Inflammatory macrophage (primary cell): ENCODE measurements around the gene LAG3.
"Not testable (repeated sequence)": the region's sequence is repeated elsewhere in the genome, so short reads cannot be mapped to it uniquely, and the experiment has no call there.

Experiments
- DNase-seq, 2 donors: peaks; one replicate each; pipeline ENCODE4 v3.0.0-alpha.2; 2020 to 2022
- total RNA-seq, 18 experiments: gene quantifications; one replicate each; lab custom pipeline; 2026; ENCODE audit warnings: mixed read lengths in 6 of 18, inconsistent platforms in 2 of 18; lab: John Stamatoyannopoulos, UW

LAG3 gene
- 0 to 0.57 (median 0.06) reads per million in 18 experiments for total RNA-seq

DNA sequence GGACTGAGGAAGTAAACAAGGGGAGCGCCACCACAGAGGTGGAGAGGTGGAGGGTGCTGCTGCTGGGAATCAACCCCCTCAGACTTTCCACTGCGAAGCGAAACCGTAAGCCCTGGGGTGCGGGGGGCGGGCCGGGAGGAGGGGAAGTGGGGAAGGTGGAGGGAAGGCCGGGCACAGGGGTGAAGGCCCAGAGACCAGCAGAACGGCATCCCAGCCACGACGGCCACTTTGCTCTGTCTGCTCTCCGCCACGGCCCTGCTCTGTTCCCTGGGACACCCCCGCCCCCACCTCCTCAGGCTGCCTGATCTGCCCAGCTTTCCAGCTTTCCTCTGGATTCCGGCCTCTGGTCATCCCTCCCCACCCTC lies at the start of gene LAG3:
TSS of gene LAG3 (plus strand) at position 190 of the 365 bp plus-strand sequence. CDS start 333 bp downstream, outside the sequence.
- DNase-seq: no peak

DNA sequence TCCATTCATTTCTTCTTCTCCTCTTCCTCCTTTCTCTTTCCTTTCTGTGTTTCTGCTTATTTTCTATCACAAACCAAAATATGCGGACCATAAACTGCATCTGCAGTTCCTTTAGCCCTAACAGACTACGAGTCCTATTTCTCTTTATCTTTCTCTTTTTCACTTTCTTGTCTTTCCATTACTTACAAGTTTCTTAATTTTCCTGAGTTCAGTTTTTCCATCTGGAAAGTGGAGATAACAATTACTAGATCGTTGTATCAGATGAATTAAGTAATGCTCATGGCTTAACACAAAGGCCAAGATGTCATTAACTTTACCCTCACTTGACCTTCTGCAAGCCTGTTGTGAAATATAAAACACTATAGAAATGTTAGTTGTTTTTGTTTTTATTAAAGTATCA lies 49.5 kb upstream of the LAG3 start:
- peak in 1 of 2 donors; percentile 16 for DNase-seq

DNA sequence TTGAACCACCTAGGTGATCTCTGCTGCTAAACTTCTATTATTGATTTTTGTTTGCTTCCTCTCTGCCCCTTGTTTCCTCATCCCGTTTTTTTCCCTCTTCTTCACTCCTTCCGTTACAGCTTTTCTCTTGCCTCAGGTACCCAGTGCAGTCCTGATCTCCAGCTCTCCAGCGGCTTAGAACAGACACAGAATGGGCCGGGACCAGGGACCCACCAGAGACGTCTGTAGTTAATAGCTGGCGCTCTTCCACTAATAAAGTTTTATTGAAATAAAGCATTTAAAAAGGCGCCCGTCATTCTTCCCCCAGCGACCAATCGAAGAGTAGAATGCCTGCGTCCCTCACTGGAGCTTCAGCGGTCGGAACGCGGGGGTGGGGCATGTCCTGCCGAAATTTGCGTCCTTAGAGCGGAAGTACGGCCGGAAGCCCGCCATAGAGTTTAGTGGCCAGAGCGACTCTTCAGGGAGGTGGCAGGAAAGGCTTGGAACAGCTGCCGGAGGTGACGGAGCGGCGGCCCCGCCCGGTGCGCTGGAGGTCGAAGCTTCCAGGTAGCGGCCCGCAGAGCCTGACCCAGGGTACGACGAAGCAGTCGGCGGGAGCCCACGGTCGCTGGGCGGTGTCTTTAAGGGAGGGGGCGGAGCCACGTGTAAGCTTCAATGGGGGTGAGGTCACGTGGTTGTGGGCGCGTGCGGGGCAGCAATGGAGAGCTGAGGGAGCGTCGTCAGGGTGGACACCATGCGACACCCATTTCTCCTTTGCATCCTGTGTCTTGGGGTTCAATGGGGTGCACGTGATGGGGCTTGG lies 48.5 kb upstream of the LAG3 start, which contains the start of gene COPS7A:
TSS of gene COPS7A (plus strand) at position 440 of the 802 bp plus-strand sequence. CDS start 611 bp downstream, outside the sequence.
- peak; percentile 99 to 100 for DNase-seq

DNA sequence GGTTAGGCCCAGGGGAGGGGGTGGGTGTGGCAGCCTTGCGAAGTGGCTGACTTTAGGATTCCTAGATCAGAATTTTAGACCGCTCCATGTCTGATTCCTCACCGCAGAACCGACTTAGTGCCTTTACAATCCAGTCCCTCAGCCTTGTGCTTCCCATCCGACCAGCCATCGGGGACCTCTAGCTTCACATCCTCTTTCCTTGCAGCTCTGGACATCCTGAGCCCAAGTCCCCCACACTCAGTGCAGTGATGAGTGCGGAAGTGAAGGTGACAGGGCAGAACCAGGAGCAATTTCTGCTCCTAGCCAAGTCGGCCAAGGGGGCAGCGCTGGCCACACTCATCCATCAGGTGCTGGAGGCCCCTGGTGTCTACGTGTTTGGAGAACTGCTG lies 47.9 kb upstream of the LAG3 start:
- DNase-seq: peak; percentile 60 to 66

DNA sequence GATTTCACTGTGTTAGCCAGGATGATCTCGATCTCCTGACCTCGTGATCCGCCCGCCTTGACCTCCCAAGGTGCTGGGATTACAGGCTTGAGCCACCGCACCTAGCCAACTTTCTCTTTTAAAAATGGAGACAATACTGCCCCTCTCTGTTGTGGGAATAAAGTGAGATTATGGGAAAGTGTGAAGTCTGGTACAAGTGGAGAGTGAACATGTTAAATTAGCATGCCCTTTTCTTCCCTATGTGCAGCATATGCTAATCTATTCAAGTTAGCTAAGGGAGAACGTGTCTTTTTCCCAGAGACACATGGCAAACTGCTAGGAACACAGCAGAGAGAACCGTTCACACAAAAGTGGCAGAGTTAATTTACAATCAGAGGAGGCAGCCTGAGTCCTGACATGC lies 47.0 kb upstream of the LAG3 start:
- no peak for DNase-seq

DNA sequence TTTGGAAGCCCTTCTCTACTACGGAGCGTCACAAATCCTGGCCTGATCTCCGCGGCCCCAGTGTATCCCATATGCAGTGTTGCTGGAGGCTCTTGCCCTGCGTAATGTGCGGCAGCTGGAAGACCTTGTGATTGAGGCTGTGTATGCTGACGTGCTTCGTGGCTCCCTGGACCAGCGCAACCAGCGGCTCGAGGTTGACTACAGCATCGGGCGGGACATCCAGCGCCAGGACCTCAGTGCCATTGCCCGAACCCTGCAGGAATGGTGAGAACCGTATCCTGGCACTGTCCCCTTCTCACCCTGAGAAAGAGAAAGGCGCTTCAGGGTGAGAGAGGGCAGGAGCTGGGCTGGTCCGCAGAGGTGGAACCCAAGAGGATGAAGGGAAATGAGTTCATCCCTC lies 43.1 kb upstream of the LAG3 start:
- DNase-seq: no peak

DNA sequence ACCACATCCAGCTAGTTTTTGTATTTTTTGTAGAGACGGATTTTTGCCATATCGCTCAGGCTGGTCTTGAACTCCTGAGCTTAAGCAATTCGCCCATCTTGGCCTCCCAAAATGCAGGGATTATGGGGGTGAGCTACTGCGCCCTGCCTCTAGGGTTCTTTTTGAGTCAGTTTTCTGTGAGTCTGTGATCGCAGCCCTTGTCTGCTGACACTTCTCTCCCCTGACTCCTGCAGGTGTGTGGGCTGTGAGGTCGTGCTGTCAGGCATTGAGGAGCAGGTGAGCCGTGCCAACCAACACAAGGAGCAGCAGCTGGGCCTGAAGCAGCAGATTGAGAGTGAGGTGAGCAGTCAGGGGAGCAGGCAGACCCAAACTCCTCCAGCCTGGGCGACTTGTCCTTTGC lies 42.2 kb upstream of the LAG3 start:
- DNase-seq: no peak

DNA sequence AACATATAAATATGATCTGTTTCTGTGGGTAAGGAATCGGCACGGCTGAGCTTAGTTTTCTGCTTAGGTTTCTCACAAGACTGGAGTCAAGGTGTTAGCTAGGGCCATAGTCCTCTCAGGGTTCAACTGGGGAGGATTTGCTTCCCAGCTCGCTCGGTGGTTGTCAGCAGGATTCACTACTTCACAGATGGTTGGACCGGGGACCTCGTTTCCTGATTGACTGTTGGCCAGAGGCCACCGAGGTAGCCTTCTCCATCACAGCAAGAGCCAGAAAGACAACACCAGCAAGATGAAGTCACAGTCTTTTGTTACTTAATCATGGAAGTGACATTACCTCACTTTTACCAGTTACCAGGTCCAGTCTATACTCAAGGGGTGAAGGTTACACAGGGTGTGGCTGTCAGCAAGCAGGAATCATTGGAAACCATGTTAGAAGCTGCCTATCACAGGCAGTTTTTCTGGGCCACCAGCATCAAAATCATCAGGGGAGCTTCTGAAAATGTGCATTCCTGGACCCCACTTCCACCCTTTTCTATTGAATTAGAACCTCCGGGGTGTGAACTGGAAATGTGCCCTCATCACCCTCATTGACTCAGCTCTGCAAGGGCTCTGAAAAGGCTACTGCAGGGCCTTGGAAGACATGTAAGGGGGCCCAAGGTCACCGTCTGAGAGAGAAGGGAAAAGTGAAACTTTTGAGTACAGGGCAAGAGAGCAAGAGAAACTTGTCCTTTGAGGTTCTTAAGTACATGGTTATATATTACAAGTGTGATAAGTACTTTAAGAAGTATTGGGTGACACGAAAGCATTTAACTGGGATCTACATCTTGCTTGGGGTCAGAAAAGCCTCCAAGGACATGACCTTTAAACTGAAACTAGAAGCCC lies 37.6 kb upstream of the LAG3 start:
- DNase-seq: no peak

DNA sequence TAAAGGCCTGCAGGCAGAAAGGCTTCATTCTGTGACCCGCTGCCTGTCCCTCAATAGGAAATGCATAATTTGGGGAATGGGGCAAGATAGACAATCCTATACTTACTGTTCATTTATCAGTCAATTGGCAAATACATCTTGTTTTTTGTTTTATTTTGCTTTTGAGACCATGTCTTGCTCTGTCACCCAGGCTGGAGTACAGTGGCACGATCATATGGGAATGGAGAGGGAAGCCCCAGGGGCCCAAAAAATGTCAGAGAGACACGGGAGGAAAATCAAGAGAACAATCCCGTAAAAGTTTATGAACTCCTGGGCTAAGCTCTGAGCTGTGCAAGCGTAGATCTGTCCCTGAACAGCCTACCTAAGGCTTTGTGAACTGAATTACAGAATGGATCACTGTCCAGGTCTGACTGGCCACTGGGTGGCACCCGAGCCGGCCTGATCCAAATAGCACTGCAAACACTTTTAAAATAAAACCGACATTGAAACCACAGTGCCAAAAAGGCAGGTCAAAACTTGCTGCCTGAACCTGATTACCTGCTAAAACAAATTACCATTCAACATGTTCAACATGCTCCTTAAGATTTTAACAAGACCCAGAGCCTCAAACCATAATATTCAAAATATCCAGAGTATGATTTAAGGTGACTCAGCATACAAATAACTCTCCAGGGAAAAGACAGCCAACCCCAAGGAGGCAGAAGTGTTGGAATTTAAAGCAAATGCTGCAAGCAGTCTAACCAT lies 36.7 kb upstream of the LAG3 start:
- peak; percentile 35 to 70 for DNase-seq

DNA sequence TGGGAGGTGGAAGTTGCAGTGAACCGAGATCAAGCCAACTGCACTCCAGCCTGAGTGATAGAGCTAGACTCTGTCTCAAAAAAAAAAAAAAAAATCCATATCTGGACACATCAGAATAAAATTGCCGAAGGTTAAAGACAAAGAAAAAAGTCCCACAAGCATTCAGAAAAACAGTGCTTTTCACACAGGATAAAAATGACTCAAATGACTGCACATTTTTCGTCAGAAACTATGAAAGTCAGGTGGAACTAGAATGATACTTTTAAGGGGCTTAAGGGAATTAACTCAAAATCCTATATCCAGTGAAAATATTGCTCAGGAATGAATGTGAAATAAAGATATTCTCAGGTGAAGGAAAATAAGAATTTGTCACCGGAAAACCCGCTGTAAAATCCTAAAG lies 35.6 kb upstream of the LAG3 start:
- no peak for DNase-seq

DNA sequence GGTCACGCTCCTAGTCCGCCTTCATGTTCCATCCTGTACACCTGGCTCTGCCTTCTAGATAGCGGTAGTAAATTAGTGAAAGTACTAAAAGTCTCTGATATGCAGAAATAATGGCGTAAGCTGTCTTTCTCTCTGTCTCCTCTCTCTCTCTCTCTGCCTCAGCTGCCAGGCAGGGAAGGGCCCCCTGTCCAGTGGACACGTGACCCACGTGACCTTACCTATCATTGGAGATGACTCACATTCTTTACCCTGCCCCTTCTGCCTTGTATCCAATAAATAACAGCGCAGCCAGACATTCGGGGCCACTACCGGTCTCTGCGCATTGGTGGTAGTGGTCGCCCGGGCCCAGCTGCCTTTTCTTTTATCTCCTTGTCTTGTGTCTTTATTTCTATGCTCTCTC lies 30.2 kb upstream of the LAG3 start:
- DNase-seq: not testable (repeated sequence)

DNA sequence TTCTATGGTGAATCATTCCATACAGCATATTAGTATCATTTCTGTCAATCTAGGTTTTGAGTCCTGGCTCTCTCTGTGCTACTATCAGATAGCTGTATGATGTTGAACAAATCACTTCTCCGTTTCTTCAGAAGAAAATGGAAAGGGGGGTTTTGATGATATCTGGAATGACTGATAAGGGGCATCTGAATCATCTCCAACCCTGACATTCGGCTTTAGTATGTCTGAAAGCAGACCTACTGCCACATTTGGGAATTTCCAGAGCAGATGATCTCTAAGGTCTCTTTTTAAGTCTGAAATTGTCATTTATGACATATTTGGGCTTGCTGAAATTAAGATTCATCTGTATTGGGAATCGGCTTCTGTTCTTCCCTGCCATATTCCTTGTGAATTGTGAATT lies 29.5 kb upstream of the LAG3 start:
- DNase-seq: no peak

DNA sequence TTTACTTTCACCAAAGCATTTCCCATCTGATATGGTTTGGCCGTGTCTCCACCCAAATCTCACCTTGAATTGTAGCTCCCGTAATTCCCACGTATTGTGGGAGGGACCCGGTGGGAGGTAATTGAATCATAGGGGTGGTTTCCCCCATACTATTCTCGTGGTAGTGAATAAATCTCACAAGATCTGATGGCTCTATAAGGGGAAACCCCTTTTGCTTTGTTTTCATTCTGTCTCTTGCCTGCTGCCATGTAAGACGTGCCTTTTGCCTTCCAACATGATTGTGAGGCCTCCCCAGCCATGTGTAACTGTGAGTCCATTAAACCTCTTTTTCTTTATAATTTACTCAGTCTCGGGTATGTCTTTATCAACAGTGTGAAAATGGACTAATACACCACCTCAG lies 29.0 kb upstream of the LAG3 start:
- DNase-seq: peak in 1 of 2 donors; percentile 28

DNA sequence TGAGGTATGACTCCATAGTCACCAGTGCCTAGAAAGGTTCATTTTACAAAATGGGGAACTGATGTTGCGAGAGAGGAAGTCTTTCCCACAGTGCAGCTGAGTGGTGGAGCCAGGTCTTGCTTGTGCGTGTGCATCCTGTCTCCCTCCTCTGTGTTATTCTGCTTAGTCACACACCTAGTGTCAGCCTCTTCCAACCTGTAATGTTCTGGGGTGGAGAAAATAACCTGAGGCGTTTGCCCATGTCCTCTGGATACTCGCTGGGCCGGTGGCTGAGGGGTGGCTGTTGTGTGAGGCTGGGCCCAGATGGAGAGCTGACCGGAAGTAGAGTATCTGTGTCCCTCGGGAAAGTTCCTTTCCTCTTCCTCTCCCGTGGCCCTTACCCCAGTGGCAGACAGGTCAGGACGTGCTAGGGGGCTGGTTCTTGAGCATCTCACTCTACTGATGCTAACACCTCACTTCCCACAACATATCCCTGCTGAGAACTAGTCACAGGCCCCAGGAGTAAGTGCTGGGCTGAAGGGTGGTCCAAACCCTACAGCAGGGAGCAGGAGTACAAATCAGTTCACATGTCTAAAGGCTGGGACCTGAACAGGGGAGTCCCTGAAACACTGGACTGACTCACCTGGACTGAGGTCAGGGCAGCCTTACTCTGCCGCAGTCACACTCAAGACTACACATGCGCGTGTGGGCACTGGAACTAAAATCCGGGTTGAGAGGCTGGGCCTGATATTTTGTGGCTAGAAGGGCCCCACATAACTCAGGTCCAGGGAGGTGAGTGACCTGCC lies 26.4 kb upstream of the LAG3 start:
- DNase-seq: peak; percentile 89 to 90

DNA sequence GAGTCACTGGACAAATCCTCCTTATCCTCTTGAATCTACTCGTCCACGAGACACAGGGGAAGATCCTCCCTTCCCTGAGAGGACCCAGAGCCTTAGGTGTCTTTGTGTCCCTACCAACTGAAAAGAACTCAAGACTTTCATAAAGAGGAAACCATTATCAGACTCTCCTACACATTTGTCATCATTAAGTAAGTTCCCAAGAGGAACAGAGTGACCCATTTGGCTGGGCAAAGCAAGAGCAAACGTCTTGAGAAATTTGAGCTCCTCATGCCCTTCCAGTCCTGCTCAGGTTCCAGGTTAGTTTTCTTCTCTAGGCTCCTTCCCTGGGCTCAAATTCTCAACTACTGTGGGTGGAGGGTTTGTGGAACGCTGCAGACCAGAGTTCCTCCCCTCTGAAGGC lies 25.1 kb upstream of the LAG3 start:
- DNase-seq: peak; percentile 65 to 72

DNA sequence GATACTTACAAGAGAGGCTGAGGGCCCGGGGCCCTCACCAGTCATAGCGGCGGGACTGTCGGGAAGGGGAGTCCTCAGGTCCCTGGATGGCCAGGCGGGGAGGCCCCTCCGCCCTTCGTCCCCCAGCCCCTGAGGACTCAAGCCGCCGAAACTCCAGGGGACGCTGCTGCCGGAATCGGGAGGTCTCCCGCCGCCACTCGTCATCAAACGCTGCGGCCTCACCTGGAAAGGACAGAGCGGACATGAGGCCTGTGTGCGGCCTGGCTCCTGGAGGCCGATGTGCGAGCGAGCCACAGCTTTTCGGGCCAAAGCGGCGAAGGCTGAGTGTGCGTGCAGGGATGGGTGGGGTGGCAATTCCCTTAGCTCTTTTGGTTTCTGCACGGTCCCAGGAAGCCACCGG lies 23.6 kb upstream of the LAG3 start:
- DNase-seq: no peak

DNA sequence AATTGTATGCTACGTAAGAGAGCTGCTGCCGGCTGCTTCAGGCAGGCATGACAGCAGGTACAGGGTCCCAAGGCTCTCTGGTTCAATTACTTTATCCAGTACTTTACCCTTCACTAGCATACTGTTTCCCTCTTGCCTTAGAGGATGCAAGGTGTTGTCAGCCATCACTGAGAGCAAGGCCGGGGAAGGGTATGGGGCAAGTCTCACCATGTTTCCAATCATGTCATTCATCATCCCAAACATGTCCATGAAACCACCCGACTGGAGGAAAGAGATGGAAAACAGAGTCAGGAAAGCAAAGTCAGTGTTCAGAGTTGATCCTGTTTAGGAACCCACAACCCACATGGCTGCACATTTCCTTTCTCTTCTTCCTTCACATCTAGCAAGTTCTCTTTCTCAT lies 21.8 kb upstream of the LAG3 start:
- no peak for DNase-seq

DNA sequence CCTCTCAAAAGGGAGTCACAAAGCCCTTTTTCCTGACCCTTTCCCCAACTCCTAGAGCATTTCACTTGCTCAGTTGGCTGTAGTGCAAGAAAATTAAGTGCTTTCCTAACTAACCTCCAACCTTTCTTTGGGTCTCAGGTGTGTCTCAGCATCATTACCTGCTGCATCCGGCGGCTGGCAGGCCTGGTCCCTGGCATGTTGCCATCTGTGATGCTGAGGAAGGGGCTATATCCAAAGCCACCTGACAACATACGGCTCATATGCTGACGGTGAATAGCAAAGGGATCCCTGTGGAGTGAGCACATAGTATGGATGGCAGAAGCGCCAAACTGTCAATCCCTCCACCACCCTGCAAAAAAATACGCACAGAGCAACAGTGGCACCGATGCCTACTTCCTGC lies 20.6 kb upstream of the LAG3 start:
- DNase-seq: no peak

DNA sequence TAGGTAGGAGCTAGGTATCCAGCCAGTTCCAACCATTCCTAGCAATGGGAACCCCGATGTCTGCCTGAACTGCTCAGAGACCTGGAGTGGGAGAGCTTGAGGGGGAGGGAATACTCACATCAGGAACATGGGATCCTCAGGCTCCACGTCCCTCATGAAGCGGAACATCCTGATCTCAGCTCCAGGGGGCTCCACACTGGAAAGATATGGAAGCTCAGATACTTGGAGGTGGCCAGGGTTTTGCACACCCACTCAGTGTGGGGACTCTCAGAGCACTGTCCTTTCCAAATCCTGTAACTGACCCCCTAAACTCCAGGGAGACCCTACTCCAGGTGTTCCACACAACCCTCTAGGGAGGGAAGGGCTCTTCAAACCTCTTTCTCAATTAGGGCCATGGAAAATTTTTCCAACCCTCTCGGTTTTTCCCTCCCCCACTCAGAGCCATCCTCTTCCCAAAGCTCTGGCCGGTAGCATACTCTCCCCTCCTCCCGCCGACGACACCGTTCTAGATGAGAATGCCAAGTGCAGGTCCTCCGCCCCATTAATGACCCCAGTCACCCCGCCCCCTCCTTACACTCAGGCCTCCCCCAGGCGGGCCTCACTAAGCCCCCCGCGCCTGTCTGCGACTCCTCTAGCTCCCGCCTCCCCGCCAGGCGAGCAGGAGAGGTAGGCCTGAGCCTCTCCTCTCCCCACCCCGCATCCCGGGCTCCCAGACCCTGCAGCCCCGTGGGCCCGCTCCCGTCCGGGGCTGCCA lies 20.0 kb upstream of the LAG3 start:
- DNase-seq: no peak

DNA sequence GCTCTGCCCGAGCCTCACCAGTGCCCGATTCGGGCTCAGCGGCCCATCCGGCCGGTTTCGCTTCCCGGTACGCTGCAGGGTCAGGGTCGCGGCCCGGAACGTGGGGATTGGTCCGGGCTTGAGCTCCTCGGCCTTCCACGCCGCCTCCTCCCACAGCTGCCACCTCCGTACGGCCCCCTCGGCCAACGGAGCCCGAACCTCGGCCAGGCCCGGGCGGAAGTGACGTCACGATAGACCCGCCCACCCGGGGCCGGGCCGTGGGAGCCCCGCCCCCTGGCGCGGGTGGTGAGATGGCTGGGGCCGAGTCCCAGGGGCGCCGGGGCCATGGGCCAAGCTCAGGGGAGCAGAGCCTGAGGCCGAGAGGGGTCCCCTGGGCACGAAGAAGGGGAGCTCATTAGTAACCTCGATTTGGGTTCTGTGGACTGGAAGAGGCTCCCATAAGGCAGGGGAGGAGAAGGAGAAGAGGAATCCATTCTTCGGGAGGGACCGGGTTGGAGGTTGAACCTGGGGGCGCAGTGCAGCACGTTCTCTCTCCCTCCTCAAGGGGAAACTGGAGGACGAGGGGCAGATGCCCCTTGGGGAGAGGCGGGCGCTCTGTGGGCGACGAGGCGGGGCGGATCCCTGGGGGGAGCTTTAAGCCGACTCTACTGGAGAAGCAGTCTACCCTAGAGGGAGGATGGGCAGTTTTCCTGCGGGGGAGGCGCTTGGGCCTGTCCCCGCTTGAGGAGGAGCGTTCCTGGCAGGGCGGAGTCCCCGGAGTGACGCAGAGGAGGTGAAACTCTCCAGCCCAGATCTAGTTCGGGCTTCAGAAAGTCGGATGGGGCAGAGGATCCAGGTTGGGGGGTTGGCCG lies 19.2 kb upstream of the LAG3 start, which contains the start of gene MLF2:
TSS of gene MLF2 (minus strand) at position 221 of the 851 bp plus-strand sequence. CDS start 807 bp downstream, outside the sequence.
- DNase-seq: peak; percentile 99
